K562 (cell line): ENCODE measurements around the gene ABCB6. TPM values are rescaled to one million over a fixed set of nuclear protein-coding genes. Genes with fewer than 3 reads are reported as not detected.

ENCODE experiments used
- ARID2 ChIP-seq: fragments of 450-650 bp; IDR thresholded peaks from 2 replicates; pipeline ENCODE4 v1.6.1; 2017; ENCODE audit warnings: antibody characterized with exemption, mild to moderate bottlenecking
- PHF8 ChIP-seq: fragments of 200-600 bp; sonication (generic); IDR thresholded peaks from 2 replicates; pipeline ENCODE4 v1.6.1; 2012; ENCODE audit warnings: mixed run types, mild to moderate bottlenecking, inconsistent platforms, low read length, moderate library complexity, borderline replicate concordance
- YY1 ChIP-seq, 3 experiments: IDR thresholded peaks; 2 replicates each; pipeline ENCODE4 v1.6.1; 2011; ENCODE audit warnings: low read length in 2 of 3, mild to moderate bottlenecking in 2 of 3, moderate library complexity in 2 of 3, borderline replicate concordance in 1 of 3, control low read depth in 1 of 3, low read depth in 1 of 3; ENCODE audit not compliant: insufficient read depth in 3 of 3, insufficient replicate concordance in 2 of 3, control insufficient read depth in 1 of 3, insufficient read length in 1 of 3; ENCODE audit errors: extremely low read depth in 1 of 3
- polyA plus RNA-seq, 8 experiments: library from polyadenylated mRNA; depleted of rRNA in 4 of 8; stranded (reverse) in 5 of 8; unstranded in 3 of 8; fragments of >200 nt; fragmentation: Nextera tagmentation in 2 of 8; fragmentation: Illumina TruSeq in 1 of 8; extraction: Ambion mirVana in 2 of 8; extraction: Trizol in 1 of 8; gene quantifications; 2 replicates each; pipeline versions ENCODE4 v1.2.1 to v1.2.3, GENCODE V29; 2011 to 2014; ENCODE audit warnings: inconsistent platforms in 1 of 8, missing spikeins in 1 of 8
- total RNA-seq, 7 experiments: library from RNA; depleted of rRNA in 6 of 7; stranded (reverse); fragments of >200 nt in 6 of 7; fragmentation: Illumina TruSeq in 2 of 7; extraction: Trizol in 2 of 7; gene quantifications; 2 replicates each; pipeline versions ENCODE4 v1.2.1 to v1.2.3, GENCODE V29; 2011 to 2021; ENCODE audit warnings: low replicate concordance in 1 of 7
- TF ChIP-seq, protein P1 (sequence below): fragments of 450-650 bp; IDR thresholded peaks from 2 replicates; pipeline ENCODE4 v1.6.1; 2016; ENCODE audit warnings: mild to moderate bottlenecking, moderate library complexity
- TF ChIP-seq, protein P2 (sequence below), 2 experiments: fragments of 450-650 bp; IDR thresholded peaks; 2 replicates each; pipeline ENCODE4 v1.6.1; 2018; ENCODE audit warnings: mild to moderate bottlenecking in 2 of 2, low read depth in 1 of 2; ENCODE audit not compliant: partially characterized antibody in 2 of 2
- TF ChIP-seq, protein P3 (sequence below): sonication (generic); formaldehyde crosslinking; IDR thresholded peaks from 2 replicates; pipeline ENCODE4 v1.8.1; 2023; ENCODE audit warnings: mild to moderate bottlenecking, missing genetic modification reagents

Gene ABCB6
- total and polyA plus RNA-seq, 9 of the 15 experiments (the other 6 are each of a cell fraction or from before 2014, with no cell fraction given), result 3.7 to 29.8 (median 16.8) TPM

DNA sequence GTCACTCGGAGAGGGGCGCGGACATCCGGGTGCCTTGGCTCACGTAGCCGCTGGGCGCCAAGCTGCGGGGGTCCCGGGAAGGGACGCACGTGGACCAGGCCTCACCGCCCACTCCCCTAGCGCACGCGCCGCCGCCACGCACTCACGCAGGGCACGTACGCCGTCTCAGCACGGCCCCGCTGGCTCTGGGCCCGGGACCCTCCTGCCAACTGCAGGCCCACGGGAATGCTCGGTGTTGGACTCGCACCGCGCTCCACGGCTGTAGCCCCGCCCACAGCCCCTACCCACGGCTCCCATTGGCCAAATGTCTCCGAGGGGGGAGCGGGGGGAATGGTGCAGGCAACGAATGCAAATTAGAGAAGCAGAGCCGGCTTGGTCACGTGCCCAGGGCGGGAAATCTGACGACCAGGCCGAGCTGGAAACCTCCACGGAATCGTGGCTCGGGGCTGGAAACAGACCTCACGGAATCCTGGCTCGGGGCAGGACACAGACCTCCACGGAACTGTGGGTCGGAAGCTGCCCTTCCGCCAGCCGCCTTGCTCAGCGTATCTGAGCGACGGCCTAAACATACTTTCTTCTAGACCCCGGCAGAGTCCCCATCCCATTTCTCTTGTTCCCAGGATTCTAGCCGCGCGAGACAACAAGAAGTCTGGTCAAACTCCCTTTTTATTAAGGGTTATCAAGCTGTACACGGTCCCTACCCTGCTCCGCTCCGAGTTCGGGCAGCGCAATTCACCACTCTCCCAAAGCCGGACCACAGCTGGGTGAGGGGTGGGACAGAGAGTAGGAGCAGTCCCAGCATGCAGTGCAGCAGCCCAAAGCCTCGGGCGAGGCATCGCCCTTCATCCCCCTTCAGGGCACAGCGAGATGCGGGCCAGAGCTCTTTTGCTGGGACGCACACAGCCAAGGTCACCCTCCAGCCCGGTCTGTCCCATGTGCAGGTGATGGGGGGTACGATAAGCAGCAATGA is at the start of gene ABCB6 (continued):
- TF ChIP-seq, protein P1, sequence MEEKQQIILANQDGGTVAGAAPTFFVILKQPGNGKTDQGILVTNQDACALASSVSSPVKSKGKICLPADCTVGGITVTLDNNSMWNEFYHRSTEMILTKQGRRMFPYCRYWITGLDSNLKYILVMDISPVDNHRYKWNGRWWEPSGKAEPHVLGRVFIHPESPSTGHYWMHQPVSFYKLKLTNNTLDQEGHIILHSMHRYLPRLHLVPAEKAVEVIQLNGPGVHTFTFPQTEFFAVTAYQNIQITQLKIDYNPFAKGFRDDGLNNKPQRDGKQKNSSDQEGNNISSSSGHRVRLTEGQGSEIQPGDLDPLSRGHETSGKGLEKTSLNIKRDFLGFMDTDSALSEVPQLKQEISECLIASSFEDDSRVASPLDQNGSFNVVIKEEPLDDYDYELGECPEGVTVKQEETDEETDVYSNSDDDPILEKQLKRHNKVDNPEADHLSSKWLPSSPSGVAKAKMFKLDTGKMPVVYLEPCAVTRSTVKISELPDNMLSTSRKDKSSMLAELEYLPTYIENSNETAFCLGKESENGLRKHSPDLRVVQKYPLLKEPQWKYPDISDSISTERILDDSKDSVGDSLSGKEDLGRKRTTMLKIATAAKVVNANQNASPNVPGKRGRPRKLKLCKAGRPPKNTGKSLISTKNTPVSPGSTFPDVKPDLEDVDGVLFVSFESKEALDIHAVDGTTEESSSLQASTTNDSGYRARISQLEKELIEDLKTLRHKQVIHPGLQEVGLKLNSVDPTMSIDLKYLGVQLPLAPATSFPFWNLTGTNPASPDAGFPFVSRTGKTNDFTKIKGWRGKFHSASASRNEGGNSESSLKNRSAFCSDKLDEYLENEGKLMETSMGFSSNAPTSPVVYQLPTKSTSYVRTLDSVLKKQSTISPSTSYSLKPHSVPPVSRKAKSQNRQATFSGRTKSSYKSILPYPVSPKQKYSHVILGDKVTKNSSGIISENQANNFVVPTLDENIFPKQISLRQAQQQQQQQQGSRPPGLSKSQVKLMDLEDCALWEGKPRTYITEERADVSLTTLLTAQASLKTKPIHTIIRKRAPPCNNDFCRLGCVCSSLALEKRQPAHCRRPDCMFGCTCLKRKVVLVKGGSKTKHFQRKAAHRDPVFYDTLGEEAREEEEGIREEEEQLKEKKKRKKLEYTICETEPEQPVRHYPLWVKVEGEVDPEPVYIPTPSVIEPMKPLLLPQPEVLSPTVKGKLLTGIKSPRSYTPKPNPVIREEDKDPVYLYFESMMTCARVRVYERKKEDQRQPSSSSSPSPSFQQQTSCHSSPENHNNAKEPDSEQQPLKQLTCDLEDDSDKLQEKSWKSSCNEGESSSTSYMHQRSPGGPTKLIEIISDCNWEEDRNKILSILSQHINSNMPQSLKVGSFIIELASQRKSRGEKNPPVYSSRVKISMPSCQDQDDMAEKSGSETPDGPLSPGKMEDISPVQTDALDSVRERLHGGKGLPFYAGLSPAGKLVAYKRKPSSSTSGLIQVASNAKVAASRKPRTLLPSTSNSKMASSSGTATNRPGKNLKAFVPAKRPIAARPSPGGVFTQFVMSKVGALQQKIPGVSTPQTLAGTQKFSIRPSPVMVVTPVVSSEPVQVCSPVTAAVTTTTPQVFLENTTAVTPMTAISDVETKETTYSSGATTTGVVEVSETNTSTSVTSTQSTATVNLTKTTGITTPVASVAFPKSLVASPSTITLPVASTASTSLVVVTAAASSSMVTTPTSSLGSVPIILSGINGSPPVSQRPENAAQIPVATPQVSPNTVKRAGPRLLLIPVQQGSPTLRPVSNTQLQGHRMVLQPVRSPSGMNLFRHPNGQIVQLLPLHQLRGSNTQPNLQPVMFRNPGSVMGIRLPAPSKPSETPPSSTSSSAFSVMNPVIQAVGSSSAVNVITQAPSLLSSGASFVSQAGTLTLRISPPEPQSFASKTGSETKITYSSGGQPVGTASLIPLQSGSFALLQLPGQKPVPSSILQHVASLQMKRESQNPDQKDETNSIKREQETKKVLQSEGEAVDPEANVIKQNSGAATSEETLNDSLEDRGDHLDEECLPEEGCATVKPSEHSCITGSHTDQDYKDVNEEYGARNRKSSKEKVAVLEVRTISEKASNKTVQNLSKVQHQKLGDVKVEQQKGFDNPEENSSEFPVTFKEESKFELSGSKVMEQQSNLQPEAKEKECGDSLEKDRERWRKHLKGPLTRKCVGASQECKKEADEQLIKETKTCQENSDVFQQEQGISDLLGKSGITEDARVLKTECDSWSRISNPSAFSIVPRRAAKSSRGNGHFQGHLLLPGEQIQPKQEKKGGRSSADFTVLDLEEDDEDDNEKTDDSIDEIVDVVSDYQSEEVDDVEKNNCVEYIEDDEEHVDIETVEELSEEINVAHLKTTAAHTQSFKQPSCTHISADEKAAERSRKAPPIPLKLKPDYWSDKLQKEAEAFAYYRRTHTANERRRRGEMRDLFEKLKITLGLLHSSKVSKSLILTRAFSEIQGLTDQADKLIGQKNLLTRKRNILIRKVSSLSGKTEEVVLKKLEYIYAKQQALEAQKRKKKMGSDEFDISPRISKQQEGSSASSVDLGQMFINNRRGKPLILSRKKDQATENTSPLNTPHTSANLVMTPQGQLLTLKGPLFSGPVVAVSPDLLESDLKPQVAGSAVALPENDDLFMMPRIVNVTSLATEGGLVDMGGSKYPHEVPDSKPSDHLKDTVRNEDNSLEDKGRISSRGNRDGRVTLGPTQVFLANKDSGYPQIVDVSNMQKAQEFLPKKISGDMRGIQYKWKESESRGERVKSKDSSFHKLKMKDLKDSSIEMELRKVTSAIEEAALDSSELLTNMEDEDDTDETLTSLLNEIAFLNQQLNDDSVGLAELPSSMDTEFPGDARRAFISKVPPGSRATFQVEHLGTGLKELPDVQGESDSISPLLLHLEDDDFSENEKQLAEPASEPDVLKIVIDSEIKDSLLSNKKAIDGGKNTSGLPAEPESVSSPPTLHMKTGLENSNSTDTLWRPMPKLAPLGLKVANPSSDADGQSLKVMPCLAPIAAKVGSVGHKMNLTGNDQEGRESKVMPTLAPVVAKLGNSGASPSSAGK, result peak; percentile 89
- TF ChIP-seq, protein P2, sequence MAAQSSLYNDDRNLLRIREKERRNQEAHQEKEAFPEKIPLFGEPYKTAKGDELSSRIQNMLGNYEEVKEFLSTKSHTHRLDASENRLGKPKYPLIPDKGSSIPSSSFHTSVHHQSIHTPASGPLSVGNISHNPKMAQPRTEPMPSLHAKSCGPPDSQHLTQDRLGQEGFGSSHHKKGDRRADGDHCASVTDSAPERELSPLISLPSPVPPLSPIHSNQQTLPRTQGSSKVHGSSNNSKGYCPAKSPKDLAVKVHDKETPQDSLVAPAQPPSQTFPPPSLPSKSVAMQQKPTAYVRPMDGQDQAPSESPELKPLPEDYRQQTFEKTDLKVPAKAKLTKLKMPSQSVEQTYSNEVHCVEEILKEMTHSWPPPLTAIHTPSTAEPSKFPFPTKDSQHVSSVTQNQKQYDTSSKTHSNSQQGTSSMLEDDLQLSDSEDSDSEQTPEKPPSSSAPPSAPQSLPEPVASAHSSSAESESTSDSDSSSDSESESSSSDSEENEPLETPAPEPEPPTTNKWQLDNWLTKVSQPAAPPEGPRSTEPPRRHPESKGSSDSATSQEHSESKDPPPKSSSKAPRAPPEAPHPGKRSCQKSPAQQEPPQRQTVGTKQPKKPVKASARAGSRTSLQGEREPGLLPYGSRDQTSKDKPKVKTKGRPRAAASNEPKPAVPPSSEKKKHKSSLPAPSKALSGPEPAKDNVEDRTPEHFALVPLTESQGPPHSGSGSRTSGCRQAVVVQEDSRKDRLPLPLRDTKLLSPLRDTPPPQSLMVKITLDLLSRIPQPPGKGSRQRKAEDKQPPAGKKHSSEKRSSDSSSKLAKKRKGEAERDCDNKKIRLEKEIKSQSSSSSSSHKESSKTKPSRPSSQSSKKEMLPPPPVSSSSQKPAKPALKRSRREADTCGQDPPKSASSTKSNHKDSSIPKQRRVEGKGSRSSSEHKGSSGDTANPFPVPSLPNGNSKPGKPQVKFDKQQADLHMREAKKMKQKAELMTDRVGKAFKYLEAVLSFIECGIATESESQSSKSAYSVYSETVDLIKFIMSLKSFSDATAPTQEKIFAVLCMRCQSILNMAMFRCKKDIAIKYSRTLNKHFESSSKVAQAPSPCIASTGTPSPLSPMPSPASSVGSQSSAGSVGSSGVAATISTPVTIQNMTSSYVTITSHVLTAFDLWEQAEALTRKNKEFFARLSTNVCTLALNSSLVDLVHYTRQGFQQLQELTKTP (IDR thresholded peaks at IDR 0.05; ENCODE audit: low read depth in 1 of 2, partially characterized antibody in 2 of 2), result no peak
- peak; percentile 76; the same call in 1 of the 2 replicates for TF ChIP-seq PHF8
- TF ChIP-seq, protein P3, sequence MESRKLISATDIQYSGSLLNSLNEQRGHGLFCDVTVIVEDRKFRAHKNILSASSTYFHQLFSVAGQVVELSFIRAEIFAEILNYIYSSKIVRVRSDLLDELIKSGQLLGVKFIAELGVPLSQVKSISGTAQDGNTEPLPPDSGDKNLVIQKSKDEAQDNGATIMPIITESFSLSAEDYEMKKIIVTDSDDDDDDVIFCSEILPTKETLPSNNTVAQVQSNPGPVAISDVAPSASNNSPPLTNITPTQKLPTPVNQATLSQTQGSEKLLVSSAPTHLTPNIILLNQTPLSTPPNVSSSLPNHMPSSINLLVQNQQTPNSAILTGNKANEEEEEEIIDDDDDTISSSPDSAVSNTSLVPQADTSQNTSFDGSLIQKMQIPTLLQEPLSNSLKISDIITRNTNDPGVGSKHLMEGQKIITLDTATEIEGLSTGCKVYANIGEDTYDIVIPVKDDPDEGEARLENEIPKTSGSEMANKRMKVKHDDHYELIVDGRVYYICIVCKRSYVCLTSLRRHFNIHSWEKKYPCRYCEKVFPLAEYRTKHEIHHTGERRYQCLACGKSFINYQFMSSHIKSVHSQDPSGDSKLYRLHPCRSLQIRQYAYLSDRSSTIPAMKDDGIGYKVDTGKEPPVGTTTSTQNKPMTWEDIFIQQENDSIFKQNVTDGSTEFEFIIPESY (CRISPR knock-in tag), result peak; percentile 66
- peak in 1 of 3 experiments; percentile 36 for TF ChIP-seq YY1 (IDR thresholded peaks at IDR 0.05; ENCODE audit: borderline replicate concordance in 1 of 3, control insufficient read depth in 1 of 3, extremely low read depth in 1 of 3, insufficient read depth in 3 of 3, insufficient read length in 1 of 3, insufficient replicate concordance in 2 of 3, low read depth in 1 of 3, low read length in 2 of 3)
- no peak for TF ChIP-seq ARID2
